GM19324 (cell line): ENCODE data around the gene PODNL1.

Experiments used
- ATAC-seq: cut with Tn5 transposase; IDR thresholded peaks from one replicate; pipeline ENCODE4 v1.9.1; 2021; ENCODE audit warnings: mild to moderate bottlenecking, moderate library complexity; ENCODE audit not compliant: unreplicated experiment, low FRiP score

Gene PODNL1

DNA sequence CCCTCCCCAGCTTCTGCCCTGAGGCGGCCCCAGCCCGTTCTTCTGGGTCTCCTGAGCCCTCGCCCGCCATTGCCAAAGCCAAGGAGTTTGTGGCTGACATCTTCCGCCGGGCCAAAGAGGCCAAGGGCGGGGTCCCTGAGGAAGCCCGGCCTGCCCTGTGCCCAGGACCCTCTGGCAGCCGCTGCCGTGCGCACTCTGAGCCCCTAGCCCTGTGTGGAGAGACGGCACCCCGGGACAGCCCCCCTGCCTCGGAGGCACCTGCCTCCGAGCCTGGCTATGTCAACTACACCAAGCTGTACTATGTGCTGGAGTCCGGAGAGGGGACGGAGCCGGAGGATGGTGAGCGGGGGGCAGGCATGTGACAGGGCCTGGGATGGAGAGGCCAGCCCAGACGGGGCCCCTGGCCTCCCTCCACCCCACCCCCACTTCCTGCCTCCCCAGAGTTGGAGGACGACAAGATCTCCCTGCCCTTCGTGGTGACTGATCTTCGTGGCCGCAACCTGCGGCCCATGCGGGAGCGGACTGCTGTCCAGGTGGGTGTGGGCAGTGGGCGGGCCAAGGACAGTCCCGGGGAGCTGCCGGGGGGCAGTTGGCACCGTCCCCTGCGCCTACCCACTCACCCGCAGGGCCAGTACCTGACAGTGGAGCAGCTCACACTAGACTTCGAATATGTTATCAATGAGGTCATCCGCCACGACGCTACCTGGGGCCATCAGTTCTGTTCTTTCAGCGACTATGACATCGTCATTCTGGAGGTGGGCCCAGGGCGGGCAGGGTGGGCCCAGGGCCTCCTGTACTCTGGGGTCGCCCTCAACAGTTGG lies 21.1 kb upstream of the PODNL1 start:
- ATAC-seq = no peak

DNA sequence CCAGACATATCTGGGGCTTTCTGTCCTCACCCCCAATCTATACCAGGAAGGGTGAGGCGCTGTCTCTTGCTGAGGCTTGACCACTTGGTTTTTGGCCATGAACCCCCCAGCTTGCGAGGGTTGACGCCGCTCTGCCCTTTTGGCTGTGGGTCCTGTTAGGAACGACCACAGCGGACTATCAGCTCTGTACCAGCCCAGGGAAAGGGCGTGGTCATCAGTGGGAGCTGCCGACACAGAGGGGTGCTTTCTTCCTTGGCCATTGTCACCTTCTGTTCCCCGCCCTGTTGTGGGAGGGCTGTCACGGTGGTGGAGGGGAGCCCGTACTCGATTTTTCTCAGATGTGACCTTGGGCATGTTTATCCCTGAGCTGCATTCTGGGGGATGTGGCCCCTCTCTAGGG lies 19.8 kb upstream of the PODNL1 start:
- ATAC-seq = no peak

DNA sequence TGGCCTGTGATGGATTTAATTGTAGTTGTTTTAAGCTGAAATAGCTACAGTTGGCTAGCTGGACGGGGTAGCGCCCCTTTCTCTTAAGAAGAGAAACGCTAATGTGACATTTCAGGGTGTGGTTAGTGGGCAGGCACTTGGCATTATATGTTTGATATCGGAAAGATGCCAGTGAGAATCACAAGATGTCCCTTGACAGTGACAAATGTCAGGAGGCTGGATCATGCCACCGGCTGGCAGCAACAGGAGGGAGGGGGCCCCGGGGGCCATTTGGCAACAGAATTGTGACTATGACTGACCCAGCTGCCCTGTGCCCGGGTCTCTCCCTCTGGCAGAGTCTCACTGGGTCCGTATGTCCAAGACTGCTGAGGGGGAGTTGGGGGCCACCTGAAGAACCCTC lies 18.8 kb upstream of the PODNL1 start:
- no peak for ATAC-seq

DNA sequence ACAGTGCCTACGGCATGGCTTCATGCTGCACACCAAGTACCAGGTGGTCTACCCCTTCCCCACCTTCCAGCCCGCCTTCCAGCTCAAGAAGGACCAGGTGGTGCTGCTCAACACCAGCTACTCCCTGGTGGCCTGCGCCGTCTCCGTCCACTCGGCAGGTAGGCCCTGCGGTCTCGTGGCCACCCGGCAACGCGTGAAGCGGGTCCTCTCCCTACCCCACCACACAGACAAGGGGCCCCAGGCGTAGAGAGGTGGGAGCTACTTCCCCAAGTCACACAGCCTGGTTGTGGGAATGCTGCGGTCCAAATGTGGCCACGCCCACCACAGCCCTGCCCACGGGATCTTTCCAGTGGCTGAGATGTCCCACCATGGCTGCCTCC lies 18.1 kb upstream of the PODNL1 start:
- ATAC-seq = no peak

DNA sequence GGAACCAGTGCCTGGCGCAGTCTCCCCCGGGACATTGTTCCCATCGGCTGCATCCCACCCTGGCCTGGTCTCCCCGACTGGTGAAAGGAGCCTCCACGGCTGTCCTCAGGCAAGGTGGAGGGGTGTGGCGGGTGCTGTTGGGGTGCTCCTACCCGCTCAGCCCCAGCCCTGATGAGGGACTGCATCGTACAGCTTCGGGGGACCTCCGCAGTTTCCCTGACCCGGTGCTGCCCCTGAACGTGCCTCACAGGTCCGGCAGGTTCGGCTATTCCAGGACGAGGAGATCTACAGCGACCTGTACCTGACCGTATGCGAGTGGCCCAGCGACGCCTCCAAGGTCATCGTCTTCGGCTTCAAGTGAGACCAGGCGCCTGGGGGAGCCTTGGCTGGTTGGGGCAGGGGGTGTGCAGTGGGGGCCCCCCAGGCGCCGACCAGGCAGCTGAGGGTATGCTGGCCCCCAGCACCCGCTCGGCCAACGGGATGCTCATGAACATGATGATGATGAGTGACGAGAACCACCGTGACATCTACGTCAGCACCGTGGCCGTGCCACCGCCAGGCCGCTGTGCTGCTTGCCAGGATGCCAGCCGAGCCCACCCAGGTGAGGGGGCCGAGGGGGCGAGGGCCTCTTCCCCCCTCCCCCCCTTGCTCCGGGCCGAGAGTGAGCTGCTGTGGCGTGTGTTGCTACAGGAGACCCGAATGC lies 17.6 kb upstream of the PODNL1 start:
- ATAC-seq = no peak

DNA sequence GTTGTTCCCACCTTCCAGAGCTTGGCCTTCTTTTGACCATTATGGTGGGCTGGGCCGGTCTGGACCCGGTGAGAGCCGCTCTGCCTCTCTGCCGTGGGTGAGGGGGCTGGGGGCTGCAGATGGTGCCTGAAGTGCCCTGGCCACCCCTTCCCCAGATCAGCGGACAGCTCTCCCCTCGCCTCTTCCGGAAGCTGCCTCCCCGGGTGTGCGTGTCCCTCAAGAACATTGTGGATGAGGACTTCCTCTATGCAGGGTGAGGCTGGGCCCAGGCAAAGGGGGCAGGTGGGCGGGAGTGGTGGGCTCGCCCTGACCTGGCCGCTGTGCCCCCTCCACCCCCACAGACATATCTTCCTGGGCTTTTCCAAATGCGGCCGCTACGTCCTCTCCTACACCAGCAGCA lies 16.0 kb upstream of the PODNL1 start:
- ATAC-seq = no peak

DNA sequence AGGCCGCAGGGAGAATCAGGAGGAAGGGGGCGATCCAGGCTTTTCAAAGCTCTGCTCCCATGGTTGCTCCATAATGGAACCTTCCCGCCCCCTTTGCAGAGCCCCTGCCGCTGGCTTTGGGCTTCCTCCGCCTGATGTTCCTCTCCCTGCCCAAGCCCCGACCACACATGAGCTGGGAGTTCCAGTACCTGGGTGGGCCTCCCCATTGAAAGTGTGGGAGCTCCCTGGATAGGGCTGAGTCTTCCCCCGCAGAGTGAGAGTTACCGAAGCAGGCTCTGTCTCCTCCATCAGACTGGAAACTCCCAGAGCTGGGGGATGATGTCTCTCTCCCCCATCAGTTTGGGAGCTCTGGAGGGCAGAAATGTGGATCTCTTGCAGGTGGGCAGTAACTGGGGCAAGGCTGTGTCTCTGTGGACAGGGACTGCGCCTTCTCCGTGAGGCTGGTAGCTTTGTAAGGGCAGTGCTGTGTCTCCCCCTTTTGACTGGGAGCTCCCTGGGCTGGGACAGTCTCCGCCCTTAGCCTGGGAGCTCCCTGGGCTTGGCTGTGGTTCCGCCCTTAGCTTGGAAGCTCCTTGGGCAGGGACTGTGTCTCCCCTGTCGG lies 14.8 kb upstream of the PODNL1 start:
- ATAC-seq = no peak

DNA sequence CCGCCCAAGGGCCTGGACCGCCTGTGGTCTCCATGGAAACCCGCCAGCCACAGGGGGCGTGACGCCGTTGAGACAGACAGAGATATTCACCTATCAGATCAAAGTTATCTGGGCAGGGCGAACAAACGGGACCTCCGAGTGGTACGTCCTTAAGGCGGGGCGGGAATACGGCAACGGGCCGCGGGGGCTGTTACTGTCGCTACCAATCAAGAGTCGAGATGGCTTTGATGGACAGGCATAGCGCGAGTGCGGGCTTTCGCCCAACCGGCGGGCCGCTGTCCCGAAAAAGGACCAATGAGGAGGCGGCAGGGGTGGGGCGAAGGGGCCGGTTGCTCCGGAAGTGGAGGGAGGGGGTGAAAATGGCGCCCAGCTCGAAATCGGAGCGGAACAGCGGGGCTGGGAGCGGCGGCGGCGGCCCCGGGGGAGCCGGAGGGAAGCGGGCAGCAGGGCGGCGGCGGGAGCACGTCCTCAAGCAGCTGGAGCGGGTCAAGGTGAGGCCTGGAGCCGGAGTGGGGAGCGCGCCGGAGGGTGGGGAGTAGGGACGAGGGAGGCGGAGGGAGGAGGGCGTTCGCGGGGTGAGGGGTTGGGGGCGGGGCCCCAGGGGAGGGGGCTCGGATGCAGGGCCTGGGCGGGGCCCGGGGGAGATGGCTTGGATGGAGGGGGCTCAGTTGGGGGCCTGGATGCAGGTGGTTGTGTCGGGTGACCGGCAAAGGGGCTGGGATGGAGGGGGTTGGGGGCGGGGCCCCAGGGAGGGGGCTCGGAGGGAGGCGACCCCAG lies 14.1 kb upstream of the PODNL1 start, which contains the start of gene DCAF15:
Gene DCAF15, plus strand, starts transcription at position 356 of the 777 bp plus-strand sequence. Its CDS starts 4 bp downstream, at position 360.
- ATAC-seq = peak; percentile 97

DNA sequence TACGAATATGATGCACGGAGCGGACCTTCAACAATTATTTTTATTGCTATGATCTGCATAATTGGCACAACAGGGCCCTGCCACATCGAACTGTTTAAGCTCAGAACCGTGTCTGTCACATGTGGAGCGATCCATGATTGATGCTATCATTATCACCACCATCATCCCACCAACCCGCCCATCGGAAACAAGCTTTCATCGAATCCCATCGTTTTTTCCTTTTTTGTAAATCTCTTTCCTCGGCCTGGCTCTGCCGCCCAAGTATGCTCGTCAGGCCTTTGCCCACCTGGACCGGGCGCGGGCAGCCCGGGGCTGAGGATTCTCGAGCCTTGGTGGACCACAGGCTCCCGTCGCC lies 13.6 kb upstream of the PODNL1 start:
- peak; percentile 2 for ATAC-seq

DNA sequence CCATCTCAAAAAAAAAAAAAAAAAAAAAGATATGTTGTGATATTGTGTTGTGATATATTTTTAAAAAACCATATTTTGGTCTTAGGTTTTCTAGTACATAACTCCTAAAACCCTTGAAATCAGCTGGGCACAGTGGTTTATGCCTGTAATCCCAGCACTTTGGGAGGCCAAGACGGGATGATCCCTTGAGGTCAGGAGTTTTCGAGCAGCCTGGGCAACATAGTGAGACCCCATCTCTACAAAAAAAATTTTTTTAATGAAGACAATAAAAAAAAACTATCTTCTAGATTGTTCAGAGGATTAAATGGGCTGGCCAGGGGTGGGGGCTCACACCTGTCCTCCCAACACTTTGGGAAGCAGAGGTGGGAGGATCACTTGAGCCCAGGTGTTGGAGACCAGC lies 12.8 kb upstream of the PODNL1 start:
- ATAC-seq = no peak

DNA sequence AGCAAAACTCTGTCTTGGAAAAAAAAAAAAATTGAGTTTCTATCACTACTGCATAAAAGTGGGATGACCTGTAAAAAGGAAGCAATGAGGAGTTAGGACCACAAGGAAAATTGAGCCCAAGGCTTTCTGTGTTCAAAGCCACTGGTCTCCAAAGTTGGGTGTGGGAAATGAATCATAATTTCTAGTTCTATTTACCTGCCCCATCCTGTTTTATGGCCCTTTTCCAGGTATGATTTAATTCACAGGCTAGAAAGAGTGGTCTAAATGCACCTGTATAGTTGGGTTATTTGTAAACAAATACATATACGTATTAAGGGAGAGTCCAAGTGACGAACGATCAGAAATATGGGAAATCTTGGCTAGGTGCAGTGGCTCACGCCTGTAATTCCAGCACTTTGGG lies 8.2 kb upstream of the PODNL1 start:
- ATAC-seq = no peak

DNA sequence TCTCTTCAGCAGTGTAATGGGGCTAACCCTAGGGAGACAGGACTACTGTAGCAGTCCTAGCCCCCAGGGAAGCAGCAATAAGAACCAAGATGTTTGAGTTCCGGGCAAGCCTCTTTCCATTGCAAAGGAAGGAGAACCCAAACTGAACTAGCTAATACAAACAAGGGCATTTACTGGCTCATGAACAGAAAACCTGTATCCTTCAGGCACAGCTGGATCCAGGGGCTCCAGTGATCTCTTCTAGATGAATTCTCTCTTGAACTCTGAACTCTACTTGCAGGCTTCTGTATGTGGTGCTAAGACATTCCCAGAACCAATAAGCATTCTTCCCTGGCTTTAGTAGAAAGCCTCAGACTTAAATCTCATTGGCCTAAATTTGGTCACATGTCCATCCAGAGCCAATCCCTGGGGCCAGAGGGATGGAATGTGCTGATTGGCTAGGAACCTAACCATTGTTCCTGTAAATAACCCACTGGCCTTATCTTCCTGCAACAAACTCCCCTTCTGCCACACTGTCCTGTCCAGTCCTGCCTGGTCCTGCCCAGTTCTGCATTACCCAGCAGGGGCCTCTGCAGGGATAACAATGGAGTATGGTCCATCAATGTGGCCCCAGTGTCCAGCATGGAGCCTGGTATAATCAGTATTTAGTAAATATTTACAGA lies 3.9 kb upstream of the PODNL1 start:
- ATAC-seq = no peak

DNA sequence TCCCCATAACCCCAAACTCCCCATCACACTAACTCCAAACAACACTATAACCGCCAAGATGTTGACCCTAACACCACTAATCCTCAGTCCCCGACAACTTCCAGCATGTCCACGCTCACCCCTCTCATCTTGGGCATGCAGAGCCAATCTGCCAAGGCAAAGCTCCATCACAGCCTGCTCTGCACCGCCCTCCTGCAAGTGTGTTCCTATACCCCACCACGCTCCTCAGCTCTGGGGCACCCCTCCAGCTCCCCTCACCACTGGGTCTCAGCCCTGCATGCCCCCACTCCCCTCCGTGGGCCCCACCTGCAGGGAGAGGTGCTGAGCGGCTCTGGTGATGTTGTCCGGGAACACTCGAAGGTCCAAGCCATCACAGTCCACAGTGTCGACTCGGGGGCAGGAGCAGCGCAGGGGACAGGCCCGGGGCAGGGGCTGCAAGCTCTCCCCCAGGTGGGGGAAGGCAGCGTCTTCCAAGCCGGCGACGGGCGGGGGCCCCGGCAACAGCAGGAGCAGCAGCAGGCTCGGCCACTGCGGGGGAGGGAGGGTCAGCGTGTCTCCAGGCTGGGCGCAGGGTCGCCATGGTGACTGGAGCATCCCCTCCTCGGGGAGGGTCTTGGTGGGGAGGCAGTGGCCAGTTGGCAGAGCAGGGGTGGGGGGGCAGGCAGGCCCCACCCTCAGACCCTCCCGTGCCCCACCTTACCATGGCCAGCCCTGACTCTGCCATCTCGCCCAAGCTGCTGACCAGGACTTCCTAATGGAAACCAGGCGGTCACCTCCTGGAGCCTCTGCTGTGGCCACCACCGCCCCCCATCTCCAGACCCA lies 527 bp downstream of the PODNL1 start:
- no peak for ATAC-seq

DNA sequence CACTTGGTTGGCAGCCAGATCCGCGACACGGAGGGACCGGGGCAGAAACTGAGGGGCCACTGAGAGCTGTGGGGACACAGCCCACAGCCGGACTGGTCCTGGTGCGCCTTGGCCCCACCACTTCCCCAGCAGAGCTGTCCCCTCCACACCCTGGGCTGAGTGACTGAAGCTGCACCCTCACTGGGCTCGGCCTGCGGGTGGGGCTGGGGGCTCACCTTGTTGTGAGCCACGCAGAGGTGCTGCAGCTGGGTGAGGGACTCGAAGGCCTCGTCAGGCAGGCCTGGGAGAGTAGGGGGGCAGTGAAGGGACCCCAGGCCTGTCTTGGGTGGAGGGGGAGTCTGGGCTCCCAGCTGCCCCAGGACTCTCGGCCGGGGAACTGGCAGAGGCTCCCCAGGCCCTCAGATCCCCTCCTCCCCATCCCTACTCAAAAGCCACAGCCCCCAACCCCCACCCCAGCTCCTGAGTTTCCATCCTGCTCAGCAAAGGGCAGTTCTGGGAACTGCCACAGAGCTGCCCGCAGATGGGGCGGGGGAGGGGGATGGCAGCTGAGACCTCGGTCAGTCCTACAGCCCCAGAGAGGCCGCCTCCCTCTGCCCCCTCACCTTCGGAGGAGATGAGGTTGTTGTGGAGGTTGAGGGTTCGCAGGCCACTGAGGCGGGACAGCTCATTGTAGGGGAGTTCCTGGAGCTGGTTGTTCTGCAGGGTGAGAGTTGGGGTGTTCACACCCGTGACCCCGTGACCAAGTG lies 2.3 kb downstream of the PODNL1 start:
- no peak for ATAC-seq

DNA sequence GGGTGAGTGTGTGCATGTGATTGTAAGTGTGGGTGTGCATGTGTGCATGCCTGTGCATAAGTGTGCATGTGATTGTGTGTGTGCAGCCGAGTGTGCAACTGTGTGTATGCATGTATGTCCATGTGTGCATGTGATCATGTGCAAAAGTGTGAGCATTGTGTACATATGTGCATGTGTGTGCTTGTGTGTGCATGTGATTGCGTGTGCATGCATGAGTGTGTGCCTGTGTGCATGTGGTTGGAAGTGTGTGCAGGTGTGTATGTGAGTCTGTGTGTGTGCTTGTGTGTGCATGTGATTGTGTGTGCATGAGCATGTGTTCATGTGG lies 3.5 kb downstream of the PODNL1 start:
- no peak for ATAC-seq

DNA sequence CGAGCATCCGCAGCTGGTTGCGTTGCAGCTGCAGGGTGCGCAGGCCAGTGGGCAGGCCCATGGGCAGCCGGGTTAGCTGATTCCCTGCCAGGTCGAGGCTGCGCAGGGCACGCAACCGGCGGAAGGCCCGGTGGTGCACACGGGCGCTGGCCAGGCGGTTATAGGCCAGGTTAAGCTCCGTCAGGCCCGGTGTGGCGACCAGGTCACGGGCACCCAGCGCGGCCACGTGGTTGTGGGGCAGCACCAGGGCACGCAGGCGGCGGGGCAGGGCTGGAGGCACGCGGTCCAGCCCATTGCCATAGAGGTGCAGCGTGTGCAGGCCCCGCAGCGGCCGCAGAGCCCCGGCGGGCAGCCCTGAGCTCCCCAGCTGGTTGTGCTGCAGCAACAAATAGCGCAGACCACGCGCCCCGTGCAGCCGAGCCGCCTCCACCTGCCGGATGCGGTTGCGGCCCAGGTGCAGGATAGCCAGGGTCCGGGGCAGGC lies 5.3 kb downstream of the PODNL1 start:
- no peak for ATAC-seq

DNA sequence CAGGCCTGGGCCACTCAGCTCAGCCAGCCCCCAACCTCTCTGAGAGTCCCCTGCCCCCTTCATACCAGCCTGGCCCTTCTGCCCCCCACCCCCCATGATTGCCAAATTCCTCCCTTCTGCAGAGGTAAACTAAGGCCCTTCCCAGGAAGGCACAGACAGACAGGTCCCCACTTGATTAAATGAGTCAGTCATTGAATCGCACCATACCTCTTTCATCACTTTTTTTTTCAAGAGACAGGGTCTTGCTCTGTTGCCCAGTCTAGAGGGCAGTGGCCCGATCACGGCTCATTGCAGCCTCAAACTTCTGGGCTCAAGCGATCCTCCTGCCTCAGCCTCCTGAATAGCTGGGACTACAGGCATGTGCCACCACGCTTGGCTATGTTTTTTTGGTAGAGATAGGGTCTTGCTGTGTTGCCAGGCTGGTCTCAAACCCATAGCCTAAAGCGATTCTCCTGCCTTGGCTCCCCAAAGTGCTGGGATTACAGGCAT lies 6.0 kb downstream of the PODNL1 start:
- ATAC-seq = no peak

DNA sequence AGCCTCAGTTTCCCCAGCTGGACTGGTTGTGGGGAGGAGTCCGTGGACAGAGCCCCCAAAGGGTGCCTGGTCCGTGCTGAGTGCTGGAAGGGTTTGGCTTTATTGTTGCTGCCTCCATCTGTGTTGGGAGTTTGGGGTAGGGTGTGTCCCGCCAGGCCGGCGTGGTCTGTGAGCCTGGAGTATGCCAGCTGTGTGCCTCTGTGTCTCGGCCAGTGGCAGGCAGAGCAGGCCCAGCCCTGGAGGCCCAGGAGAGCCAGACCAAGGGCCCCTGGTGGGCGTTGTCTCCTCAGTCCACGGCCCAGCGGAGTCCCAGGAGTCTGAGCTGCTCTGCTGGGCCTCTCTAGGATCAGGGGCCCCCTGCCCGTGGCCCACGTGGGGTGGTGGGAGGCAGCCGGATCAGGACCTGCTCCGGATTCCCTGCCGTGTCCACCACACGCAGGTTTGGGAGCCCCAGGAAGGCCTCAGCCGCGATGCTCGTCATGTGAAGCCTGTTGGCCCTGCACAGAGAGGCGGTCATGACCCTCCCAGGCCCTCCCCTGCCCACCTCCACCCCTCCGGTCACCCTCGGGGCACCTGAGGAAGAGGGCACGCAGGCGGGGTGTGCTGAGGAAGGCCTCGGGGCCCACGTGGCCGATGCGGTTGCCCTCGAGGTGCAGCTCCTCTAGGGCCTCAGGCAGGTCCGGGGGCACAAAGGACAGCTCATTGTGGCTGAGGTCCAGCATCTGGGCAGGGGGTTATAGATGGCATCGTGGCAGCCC lies 6.6 kb downstream of the PODNL1 start:
- no peak for ATAC-seq
